Esophagus muscularis mucosa (tissue), 4 donors: ENCODE results near the gene KYAT1.

Source experiments
- CTCF ChIP-seq, 3 experiments: fragments of 200-600 bp in 2 of 3; fragments of 450-650 bp in 1 of 3; sonication (generic) in 2 of 3; IDR thresholded peaks; one replicate each; pipeline ENCODE4 v1.5.1; 2017 to 2019; ENCODE audit warnings: antibody characterized with exemption in 3 of 3, mild to moderate bottlenecking in 2 of 3, moderate library complexity in 1 of 3
- EP300 ChIP-seq: sonication (generic); formaldehyde crosslinking; IDR thresholded peaks from one replicate; pipeline ENCODE4 v1.6.1; 2017; ENCODE audit warnings: antibody characterized with exemption
- POLR2A ChIP-seq: fragments of 450-650 bp; IDR thresholded peaks from one replicate; pipeline ENCODE4 v1.6.1; 2017; ENCODE audit warnings: antibody characterized with exemption, moderate library complexity, mild to moderate bottlenecking, low read depth
- POLR2AphosphoS5 ChIP-seq, 2 donors: sonication (generic); formaldehyde crosslinking; IDR thresholded peaks; one replicate each; pipeline ENCODE4 v1.6.1; 2017; ENCODE audit warnings: antibody characterized with exemption in 2 of 2

GRCh38 chr9:128828267-128828666, 53.5 kb downstream of the KYAT1 start:
- no peak for TF ChIP-seq POLR2A
- TF ChIP-seq CTCF (IDR thresholded peaks at IDR 0.05): no peak
- TF ChIP-seq POLR2AphosphoS5 (IDR thresholded peaks at IDR 0.05): no peak
- TF ChIP-seq EP300: no peak
